Measurements from ENCODE around the gene FNDC3B. TPM values are rescaled to one million over a fixed set of nuclear protein-coding genes. Genes with fewer than 3 reads are reported as not detected.

FNDC3B gene
- total RNA-seq, 1 donor from 2014 or later, result 66.9 TPM

DNA sequence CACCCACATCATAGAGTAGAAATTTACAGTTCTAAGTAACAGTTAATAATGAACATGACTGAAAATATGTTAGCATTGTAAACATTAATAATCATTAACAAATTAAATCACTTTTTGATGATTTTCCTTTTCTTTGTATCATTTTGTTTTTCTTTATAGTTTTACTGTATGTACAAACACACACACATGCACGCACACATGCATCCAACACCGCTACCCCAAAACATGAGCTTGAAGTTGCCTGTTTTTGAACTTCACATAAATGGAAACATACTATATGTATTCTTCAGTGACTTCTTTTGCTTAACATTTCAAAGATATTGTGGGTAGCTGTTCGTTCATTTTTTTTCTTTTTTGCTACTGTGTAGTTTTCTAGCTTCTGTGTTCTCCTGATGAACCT lies 123.9 kb downstream of the FNDC3B start:
- no peak for DNase-seq (ENCODE audit: low read depth)

GRCh38 chr3:172164620-172165362 lies 125.4 kb downstream of the FNDC3B start:
- no peak for DNase-seq (ENCODE audit: low read depth)

DNA sequence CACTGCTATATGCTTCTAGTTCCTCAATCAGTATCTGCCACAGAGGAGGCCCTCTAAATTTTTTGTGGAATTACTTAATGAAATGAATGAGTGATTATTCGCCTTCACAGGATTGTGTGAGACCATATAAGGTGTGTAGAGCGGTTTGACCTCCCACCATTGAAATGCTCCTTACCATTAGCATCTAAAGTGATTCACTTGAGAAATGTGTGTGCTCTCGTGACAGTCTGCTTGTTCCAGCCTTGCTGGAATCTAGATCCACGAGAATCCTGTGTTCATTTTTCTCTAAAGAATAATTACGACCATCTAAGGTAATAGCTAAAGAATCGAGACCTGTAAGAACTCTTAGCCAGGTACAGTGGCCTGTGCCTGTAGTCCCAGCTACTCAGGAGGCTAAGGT lies 126.9 kb downstream of the FNDC3B start:
- DNase-seq (ENCODE audit: low read depth), result no peak

DNA sequence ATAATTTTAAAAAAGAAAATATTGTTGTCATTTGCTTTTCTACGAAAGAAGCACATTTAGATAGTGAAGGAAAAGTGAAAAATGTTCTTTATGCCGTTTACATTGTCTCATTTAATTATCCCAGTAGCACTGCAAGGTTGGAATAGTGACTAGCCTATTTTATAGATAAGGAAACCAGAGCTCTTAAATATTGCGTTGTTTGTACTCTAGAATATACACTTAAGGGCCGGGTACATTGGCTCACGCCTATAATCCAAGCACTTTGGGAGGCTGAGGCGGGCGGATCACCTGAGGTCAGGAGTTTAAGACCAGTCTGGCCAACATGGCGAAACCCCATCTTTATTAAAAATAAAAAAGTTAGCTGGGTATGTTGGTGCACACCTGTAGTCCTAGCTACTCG lies 127.5 kb downstream of the FNDC3B start:
- no peak for DNase-seq (ENCODE audit: low read depth)

- no peak for DNase-seq (ENCODE audit: low read depth)
Observed at GRCh38 chr3:172167892-172168648, 128.7 kb downstream of the FNDC3B start.

DNA sequence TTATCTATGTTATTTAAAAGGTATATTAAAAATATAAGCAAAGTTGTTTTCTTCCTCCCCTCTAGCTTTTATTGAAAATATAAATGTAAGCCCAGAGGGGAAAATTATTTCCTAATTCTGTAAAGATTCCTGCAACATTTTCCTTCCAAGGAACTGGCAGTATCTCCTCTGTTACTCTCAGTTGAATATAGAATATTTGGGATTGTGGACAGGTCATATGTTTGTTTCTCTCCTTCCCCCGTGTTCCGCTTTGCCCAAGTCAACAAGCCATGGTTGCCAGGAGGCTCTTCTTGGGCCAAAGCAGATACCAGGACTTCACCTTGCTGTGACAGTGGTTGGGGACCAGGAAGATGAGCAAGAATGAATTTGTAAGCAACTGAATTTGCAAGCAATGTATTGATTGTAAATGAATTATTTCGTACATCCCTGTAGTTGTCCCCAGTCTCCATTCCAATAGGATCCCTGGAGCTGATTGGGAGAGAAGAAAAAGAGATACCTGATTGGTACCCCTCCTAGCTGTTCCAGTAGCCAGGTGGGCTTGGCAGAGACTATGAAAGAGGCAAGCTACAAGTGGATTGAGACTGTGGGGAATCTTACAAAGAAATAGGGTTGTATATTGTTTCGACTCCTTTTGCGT lies 130.8 kb downstream of the FNDC3B start:
- no peak for DNase-seq (ENCODE audit: low read depth)

GRCh38 chr3:172170841-172171240 lies 131.5 kb downstream of the FNDC3B start:
- no peak for DNase-seq (ENCODE audit: low read depth)

DNA sequence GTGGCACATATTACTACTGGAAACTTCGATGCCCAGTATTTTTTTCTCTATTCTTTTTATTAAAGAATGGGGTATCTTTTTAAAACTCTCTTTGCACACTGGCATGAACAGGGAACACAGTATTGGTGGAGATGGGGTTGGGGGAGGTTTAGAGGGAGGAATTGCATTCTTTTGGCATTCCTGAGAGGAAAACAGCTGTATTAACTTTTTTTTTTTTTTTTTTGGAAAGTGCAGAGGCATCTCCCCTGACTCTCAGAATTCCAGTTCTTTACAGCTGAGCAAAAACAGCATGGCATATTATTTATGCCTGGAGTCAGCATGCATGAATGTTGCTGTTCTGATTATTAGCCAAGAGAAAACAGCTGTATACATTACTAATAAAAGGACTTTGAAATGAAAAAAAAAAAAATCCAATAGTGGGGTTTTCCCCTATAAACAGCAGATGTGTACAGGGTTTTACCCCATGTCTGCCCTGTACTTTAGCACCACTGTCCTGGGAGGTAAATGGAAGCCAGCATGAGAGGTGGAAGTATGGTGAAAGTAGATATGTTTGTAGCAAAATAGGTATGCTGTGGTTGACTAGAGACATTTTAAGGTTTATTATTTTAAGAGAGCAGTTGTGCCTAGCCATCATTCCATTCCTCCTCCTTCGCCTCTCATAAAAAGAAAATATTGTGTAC lies 132.2 kb downstream of the FNDC3B start:
- DNase-seq (ENCODE audit: low read depth), result peak; percentile 55

- no peak for DNase-seq (ENCODE audit: low read depth)
Observed at GRCh38 chr3:172173316-172174254, 134.2 kb downstream of the FNDC3B start.

- DNase-seq (ENCODE audit: low read depth), result no peak
Observed at GRCh38 chr3:172174513-172175253, 135.3 kb downstream of the FNDC3B start.

DNA sequence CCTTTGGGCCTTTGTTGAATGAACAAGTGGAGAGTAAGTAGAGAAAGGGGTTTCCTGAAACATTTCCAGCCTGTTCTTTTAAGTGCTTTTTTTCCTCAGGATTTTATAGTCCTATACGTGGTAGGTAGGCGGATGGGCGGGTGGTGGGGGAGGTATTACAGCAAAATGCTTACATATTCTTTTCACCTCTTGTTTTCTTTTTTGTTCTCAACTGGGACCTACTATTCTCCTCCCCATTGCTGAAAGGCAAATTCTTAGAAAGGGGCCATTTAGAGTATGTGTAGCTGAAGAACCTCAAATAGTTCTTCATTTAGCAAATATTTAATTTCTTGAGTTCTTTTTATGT lies 135.8 kb downstream of the FNDC3B start:
- DNase-seq (ENCODE audit: low read depth), result no peak

- DNase-seq (ENCODE audit: low read depth), result no peak
Observed at GRCh38 chr3:172176061-172176770, 136.8 kb downstream of the FNDC3B start.

DNA sequence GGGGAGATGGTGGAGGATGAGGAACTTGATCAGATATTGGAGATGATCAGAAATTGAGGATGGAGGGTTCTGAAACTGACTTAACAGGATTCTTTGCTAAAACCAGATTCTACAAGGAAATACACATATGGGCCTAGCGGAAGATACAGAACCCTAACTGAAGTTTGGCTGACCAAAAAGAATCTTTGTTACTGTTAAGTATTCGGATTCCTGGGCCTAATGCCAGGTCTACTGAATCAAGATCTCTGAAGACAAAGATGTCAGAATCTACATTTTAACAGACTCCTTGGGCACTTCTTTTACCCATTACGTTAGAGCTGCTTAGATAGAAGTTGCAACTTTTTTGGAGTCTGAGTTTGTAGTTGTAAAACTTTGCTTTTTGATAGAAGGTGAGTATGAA lies 137.7 kb downstream of the FNDC3B start:
- peak; percentile 55 for DNase-seq (ENCODE audit: low read depth)

DNA sequence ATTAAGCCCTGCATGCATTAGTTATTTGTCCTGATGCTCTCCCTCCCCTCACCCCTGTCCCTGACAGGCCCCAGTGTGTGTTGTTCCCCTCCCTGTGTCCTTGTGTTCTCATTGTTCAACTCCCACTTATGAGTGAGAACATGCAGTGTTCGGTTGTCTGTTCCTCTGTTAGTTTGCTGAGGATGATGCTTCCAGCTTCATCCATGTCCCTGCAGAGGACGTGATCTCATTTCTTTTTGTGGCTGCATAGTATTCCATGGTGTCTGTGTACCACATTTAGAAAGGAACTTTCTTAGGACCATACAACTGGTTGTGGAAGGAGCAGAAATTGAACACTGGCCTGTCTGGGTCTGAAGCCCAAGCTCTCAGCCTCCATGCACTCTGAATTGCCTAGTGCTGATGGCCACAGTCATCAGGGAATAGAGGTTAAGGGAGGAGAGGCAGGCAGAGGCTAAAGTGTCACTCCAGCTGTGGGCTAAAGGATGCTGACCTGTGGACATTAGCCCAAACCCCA lies 138.5 kb downstream of the FNDC3B start:
- no peak for DNase-seq (ENCODE audit: low read depth)

DNA sequence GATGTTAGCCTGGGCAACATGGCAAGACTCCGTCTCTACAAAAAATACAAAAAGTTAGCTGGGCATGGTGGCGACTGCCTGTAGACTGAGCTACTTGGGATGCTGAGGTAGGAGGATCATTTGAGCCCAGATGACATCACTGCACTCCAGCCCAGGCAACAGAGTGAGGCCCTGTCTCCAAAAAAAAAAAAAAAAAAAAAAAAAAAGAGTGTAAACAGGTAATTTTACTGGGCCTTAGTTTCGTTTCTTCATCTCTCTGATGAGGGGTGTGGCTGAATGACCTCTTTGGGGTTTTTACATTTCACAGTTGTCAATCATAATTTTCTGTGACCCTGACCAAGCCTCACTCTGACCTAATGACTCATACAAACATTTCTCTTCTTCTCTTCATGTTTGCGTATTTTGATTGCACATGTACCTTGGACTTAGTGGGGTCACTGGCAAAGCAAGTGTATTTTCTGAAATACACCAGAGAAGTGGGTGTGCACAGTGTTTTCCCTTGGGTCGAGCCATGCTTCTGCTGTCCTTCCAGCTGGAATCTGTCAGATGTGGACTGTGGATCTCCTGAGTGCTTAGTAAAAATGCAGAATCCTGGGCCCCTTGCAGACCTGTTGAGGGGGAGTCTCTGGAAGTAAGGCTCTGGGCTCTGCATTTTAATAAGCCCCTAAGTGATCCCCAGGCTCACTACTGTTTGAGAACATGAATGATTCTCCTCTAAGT lies 140.5 kb downstream of the FNDC3B start:
- no peak for DNase-seq (ENCODE audit: low read depth)

GRCh38 chr3:172180473-172180872 lies 141.1 kb downstream of the FNDC3B start:
- DNase-seq (ENCODE audit: low read depth), result no peak

- DNase-seq (ENCODE audit: low read depth), result peak; percentile 55
Observed at GRCh38 chr3:172181932-172182586, 142.7 kb downstream of the FNDC3B start.

- DNase-seq (ENCODE audit: low read depth), result no peak
Observed at GRCh38 chr3:172182797-172183196, 143.4 kb downstream of the FNDC3B start.

Data from myocyte (in vitro differentiated cells).